ENCODE results near the gene MCTP1. TPM values are rescaled to one million over a fixed set of nuclear protein-coding genes. Genes with fewer than 3 reads are reported as not detected.

Gene MCTP1
- total RNA-seq, 1 experiment from 2014 or later = 5.6 TPM

DNA sequence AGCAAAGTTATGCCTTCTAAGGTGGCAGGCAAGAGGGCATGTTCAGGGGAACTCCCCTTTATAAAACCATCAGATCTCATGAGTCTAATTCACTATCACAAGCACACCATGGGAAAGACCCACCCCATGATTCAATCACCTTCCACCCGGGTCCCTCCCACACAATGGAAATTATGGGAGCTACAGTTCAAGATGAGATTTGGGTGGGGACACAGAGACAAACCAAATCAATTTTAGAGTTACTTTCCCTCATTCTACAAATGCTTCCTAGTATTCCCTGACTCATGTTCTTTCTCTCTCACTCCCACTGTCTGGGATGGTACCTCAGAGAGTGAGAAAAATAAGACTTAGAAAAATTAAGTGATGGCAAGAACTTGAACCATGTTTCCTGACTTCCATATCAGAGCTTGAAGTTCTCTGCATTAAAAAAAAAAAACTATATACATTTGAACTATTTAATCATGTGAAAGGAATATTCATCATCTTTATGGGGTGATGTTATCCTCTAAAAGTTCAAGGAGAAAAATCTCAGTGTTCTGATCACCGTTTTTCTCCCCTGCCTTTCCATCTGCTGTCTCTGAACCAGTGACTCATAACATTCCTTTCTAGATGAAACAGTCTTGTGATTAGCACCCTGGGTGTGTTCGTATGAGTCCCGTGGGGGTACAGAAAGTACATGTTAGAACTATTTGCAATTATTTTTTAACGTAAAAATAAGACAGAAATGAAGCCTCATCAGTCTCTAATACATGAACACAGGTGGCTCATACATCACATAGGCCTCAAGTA lies 383.5 kb downstream of the MCTP1 start:
- no peak for TF ChIP-seq TEAD1 (CRISPR knock-in tag; IDR thresholded peaks at IDR 0.05)
- no peak for TF ChIP-seq ZNF396 (CRISPR knock-in tag; IDR thresholded peaks at IDR 0.05; ENCODE audit: borderline replicate concordance)
- TF ChIP-seq, protein P1, sequence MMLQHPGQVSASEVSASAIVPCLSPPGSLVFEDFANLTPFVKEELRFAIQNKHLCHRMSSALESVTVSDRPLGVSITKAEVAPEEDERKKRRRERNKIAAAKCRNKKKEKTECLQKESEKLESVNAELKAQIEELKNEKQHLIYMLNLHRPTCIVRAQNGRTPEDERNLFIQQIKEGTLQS (CRISPR knock-in tag; conservative IDR thresholded peaks at IDR 0.05) = no peak
- no peak for TF ChIP-seq CBFB (CRISPR knock-in tag; IDR thresholded peaks at IDR 0.05; ENCODE audit: low read depth)
- TF ChIP-seq, protein P2, sequence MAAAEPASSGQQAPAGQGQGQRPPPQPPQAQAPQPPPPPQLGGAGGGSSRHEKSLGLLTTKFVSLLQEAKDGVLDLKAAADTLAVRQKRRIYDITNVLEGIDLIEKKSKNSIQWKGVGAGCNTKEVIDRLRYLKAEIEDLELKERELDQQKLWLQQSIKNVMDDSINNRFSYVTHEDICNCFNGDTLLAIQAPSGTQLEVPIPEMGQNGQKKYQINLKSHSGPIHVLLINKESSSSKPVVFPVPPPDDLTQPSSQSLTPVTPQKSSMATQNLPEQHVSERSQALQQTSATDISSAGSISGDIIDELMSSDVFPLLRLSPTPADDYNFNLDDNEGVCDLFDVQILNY (CRISPR knock-in tag; IDR thresholded peaks at IDR 0.05) = no peak
- TF ChIP-seq, protein P3, sequence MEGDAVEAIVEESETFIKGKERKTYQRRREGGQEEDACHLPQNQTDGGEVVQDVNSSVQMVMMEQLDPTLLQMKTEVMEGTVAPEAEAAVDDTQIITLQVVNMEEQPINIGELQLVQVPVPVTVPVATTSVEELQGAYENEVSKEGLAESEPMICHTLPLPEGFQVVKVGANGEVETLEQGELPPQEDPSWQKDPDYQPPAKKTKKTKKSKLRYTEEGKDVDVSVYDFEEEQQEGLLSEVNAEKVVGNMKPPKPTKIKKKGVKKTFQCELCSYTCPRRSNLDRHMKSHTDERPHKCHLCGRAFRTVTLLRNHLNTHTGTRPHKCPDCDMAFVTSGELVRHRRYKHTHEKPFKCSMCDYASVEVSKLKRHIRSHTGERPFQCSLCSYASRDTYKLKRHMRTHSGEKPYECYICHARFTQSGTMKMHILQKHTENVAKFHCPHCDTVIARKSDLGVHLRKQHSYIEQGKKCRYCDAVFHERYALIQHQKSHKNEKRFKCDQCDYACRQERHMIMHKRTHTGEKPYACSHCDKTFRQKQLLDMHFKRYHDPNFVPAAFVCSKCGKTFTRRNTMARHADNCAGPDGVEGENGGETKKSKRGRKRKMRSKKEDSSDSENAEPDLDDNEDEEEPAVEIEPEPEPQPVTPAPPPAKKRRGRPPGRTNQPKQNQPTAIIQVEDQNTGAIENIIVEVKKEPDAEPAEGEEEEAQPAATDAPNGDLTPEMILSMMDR (IDR thresholded peaks at IDR 0.05) = no peak
- TF ChIP-seq ZNF232 (CRISPR knock-in tag; IDR thresholded peaks at IDR 0.05) = no peak
- no peak for TF ChIP-seq ESRRA (CRISPR knock-in tag; IDR thresholded peaks at IDR 0.05; ENCODE audit: borderline replicate concordance)
- TF ChIP-seq, protein P4, sequence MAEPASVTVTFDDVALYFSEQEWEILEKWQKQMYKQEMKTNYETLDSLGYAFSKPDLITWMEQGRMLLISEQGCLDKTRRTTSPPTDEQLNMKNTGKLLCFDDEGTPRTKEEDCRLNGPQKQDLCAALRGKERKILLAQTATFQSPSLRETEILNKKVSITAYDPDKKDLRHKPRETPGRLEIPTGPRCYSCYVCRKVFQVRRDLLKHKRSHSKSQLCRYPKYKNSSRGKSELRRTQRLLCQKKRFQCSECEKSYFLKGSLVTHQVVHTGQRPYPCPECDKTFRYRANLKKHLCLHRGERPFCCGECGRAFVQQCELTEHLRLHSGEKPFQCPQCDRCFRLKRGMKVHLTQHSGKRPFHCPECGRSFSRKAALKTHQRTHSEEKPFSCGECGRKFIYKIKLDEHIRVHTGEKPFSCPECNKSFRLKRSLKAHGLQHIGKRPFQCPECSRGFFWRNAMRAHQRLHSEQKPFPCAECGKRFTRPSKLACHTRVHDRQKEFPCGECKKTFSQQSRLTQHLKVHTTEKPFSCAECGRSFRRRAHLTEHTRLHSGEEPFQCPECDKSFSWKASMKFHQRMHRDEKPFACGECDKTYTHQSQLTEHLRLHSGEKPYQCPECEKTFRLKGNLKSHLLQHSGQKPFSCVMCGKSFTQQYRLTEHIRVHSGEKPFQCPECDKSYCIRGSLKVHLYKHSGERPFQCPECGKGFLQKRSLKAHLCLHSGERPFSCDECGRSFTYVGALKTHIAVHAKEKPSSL (CRISPR knock-in tag; conservative IDR thresholded peaks at IDR 0.05) = no peak
- TF ChIP-seq, protein P5, sequence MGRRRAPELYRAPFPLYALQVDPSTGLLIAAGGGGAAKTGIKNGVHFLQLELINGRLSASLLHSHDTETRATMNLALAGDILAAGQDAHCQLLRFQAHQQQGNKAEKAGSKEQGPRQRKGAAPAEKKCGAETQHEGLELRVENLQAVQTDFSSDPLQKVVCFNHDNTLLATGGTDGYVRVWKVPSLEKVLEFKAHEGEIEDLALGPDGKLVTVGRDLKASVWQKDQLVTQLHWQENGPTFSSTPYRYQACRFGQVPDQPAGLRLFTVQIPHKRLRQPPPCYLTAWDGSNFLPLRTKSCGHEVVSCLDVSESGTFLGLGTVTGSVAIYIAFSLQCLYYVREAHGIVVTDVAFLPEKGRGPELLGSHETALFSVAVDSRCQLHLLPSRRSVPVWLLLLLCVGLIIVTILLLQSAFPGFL (CRISPR knock-in tag; IDR thresholded peaks at IDR 0.05; ENCODE audit: borderline replicate concordance) = no peak
- TF ChIP-seq, protein P6, sequence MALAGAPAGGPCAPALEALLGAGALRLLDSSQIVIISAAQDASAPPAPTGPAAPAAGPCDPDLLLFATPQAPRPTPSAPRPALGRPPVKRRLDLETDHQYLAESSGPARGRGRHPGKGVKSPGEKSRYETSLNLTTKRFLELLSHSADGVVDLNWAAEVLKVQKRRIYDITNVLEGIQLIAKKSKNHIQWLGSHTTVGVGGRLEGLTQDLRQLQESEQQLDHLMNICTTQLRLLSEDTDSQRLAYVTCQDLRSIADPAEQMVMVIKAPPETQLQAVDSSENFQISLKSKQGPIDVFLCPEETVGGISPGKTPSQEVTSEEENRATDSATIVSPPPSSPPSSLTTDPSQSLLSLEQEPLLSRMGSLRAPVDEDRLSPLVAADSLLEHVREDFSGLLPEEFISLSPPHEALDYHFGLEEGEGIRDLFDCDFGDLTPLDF (CRISPR knock-in tag; IDR thresholded peaks at IDR 0.05) = no peak
- TF ChIP-seq, protein P7, sequence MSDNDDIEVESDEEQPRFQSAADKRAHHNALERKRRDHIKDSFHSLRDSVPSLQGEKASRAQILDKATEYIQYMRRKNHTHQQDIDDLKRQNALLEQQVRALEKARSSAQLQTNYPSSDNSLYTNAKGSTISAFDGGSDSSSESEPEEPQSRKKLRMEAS (CRISPR knock-in tag; IDR thresholded peaks at IDR 0.05) = no peak
- no peak for TF ChIP-seq EMX1 (CRISPR knock-in tag; IDR thresholded peaks at IDR 0.05)
- TF ChIP-seq GABPB1 (CRISPR knock-in tag; IDR thresholded peaks at IDR 0.05) = no peak
- TF ChIP-seq NR2C2 (CRISPR knock-in tag; IDR thresholded peaks at IDR 0.05) = no peak
- Mint-ChIP-seq H3K27ac (no peak overlapping the region), H3K27me3 (ENCODE audit: low read depth) (no peaks in the 10 kb centered on the region), H3K36me3 (no peaks in the 10 kb centered on the region), H3K9me3 (no peaks in the 10 kb centered on the region), H3K4me1 (no peaks in the 10 kb centered on the region), H3K4me3 (no peak overlapping the region)
- ChIA-PET CTCF (no interaction called here), POLR2A (no interaction called here)
- DNase-seq (ENCODE audit: low spot score) (no peak), ATAC-seq (no peak)

DNA sequence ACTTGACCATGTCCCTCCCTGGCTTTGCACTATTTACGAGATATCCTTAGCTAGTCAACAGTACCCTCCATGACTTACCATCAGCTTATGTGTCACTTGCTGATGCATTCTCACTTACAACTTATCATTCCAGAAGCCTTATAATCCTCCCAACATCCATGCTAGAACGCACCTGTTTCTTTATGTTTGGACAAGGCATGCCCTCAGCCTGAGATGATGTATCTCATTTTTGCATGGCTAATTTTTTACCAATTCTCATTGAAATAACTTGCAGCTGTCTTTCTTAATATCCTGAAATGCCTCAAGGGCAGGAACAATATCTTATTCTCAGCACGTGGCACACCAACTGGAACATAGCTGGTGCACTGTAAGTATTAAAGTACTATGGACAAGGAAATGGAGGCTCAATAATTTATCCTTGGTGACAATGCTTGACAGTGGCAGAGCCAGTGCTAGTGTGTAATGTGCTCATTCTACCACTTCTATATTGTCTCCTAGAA lies 384.8 kb downstream of the MCTP1 start:
- POLR2A ChIA-PET = no interaction called here
- CTCF ChIA-PET = no interaction called here
- Mint-ChIP-seq H3K4me1 (no peaks in the 10 kb centered on the region), H3K4me3 (no peak overlapping the region), H3K27me3 (ENCODE audit: low read depth) (no peaks in the 10 kb centered on the region), H3K27ac (no peak overlapping the region), H3K36me3 (no peaks in the 10 kb centered on the region), H3K9me3 (no peaks in the 10 kb centered on the region)
- DNase-seq (ENCODE audit: low spot score) (no peak), ATAC-seq (no peak)
- TF ChIP-seq MYBL2 (CRISPR knock-in tag; IDR thresholded peaks at IDR 0.05) (no peak), NFATC4 (CRISPR knock-in tag; IDR thresholded peaks at IDR 0.05) (no peak), ZNF263 (CRISPR knock-in tag; IDR thresholded peaks at IDR 0.05; ENCODE audit: low read depth) (no peak), JUN (CRISPR knock-in tag; IDR thresholded peaks at IDR 0.05) (no peak), ZNF416 (CRISPR knock-in tag; IDR thresholded peaks at IDR 0.05) (no peak), TP53 (CRISPR knock-in tag; IDR thresholded peaks at IDR 0.05) (no peak)
- TF ChIP-seq, protein P8, sequence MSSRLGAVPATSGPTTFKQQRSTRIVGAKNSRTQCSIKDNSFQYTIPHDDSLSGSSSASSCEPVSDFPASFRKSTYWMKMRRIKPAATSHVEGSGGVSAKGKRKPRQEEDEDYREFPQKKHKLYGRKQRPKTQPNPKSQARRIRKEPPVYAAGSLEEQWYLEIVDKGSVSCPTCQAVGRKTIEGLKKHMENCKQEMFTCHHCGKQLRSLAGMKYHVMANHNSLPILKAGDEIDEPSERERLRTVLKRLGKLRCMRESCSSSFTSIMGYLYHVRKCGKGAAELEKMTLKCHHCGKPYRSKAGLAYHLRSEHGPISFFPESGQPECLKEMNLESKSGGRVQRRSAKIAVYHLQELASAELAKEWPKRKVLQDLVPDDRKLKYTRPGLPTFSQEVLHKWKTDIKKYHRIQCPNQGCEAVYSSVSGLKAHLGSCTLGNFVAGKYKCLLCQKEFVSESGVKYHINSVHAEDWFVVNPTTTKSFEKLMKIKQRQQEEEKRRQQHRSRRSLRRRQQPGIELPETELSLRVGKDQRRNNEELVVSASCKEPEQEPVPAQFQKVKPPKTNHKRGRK (CRISPR knock-in tag; IDR thresholded peaks at IDR 0.05; ENCODE audit: borderline replicate concordance) = no peak
- TF ChIP-seq, protein P4 (CRISPR knock-in tag; conservative IDR thresholded peaks at IDR 0.05) = no peak

Data from WTC11 (cell line).